ENCODE results near the gene WDR4.
"Not testable (repeated sequence)": the region's sequence is repeated elsewhere in the genome, so short reads cannot be mapped to it uniquely, and the experiment has no call there.

The WDR4 gene

GRCh38 chr21:42878993-42879787 lies at the start of gene WDR4:
WDR4 (minus strand) TSS chr21:42879539; CDS start chr21:42879495, 44 bp downstream.
- DNase-seq = peak; percentile 96

GRCh38 chr21:42927474-42928200 lies 48.3 kb upstream of the WDR4 start:
- not testable (repeated sequence) for DNase-seq

GRCh38 chr21:42925114-42925926 lies 46.0 kb upstream of the WDR4 start, which contains the start of gene ERVH48-1:
ERVH48-1 (minus strand) TSS chr21:42925630; CDS start chr21:42919006, 6,624 bp downstream.
- DNase-seq = peak; percentile 10

GRCh38 chr21:42924433-42924751 lies 45.1 kb upstream of the WDR4 start:
- no peak for DNase-seq

GRCh38 chr21:42923553-42924432 lies 44.5 kb upstream of the WDR4 start:
- peak; percentile 93 for DNase-seq

- no peak for DNase-seq
Observed at GRCh38 chr21:42922918-42923317, 43.6 kb upstream of the WDR4 start.

GRCh38 chr21:42921927-42922326 lies 42.6 kb upstream of the WDR4 start:
- no peak for DNase-seq

GRCh38 chr21:42918291-42918690 lies 39.0 kb upstream of the WDR4 start:
- no peak for DNase-seq

GRCh38 chr21:42913476-42913875 lies 34.1 kb upstream of the WDR4 start:
- DNase-seq = no peak

GRCh38 chr21:42911920-42912319 lies 32.6 kb upstream of the WDR4 start:
- not testable (repeated sequence) for DNase-seq

GRCh38 chr21:42908484-42908883 lies 29.1 kb upstream of the WDR4 start:
- DNase-seq = not testable (repeated sequence)

- no peak for DNase-seq
Observed at GRCh38 chr21:42906233-42906632, 26.9 kb upstream of the WDR4 start.

GRCh38 chr21:42905195-42905594 lies 25.9 kb upstream of the WDR4 start:
- DNase-seq = peak; percentile 44

GRCh38 chr21:42903817-42904216 lies 24.5 kb upstream of the WDR4 start:
- DNase-seq = no peak

GRCh38 chr21:42900446-42900845 lies 21.1 kb upstream of the WDR4 start:
- DNase-seq = no peak

GRCh38 chr21:42892931-42893755 lies 13.8 kb upstream of the WDR4 start, which contains the start of gene NDUFV3:
NDUFV3 (plus strand) TSS chr21:42893309; CDS start chr21:42893334, 25 bp downstream.
- peak; percentile 98 for DNase-seq

GRCh38 chr21:42892582-42892930 lies 13.2 kb upstream of the WDR4 start:
- no peak for DNase-seq

GRCh38 chr21:42887326-42887725 lies 8.0 kb upstream of the WDR4 start:
- DNase-seq = no peak

- no peak for DNase-seq
Observed at GRCh38 chr21:42883921-42884320, 4.6 kb upstream of the WDR4 start.

- no peak for DNase-seq
Observed at GRCh38 chr21:42880352-42880751, 1.0 kb upstream of the WDR4 start.

- no peak for DNase-seq
Observed at GRCh38 chr21:42878678-42878992, 704 bp downstream of the WDR4 start.

- not testable (repeated sequence) for DNase-seq
Observed at GRCh38 chr21:42875811-42876210, 3.5 kb downstream of the WDR4 start.
